Measurements from ENCODE around the gene PAX7.

DNA sequence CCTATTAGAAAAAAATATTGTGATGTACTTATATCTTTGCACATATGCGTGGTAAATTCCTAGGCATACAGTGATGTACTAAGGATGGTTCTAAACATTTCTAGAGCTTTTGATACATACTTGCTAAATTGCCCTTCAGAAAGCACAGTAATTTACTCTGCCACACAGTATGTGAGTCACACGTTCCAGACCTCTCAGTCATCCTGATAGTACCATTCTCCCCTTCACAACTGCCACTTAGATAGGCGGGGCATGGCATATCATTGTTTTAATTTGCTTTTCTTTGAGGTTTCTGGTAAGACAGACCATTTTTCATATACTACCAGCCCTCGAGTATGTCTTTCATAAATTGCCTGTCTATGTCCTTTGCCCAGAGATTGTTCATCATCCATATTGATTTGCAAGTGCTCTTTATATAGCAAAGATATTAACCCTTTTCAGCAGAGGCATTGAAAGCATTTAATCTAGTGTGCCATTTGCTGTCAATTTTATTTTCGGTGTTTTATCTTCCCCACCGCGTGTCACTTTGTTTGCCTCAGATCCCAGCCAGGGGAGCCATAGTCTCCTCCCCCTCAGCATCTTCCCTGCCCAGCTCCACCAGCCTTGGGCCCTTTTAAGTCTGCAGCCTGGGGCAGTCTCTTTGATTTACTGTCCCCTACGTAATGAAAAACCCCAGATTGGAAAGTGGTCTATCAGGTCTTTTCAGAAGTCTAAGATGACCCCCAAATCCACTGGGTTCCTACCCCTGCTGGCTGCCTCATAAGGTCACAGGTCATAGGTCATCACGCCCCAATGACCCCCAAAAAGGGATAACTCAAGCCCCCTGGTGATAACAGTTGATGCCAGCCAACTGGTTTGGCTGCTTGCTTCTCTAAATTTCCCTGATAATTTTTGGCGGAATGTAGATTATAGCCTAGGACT lies 11.8 kb upstream of the PAX7 start:
- TF ChIP-seq, protein P1, sequence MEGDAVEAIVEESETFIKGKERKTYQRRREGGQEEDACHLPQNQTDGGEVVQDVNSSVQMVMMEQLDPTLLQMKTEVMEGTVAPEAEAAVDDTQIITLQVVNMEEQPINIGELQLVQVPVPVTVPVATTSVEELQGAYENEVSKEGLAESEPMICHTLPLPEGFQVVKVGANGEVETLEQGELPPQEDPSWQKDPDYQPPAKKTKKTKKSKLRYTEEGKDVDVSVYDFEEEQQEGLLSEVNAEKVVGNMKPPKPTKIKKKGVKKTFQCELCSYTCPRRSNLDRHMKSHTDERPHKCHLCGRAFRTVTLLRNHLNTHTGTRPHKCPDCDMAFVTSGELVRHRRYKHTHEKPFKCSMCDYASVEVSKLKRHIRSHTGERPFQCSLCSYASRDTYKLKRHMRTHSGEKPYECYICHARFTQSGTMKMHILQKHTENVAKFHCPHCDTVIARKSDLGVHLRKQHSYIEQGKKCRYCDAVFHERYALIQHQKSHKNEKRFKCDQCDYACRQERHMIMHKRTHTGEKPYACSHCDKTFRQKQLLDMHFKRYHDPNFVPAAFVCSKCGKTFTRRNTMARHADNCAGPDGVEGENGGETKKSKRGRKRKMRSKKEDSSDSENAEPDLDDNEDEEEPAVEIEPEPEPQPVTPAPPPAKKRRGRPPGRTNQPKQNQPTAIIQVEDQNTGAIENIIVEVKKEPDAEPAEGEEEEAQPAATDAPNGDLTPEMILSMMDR (IDR thresholded peaks at IDR 0.05), result no peak
- TF ChIP-seq POLR2A (IDR thresholded peaks at IDR 0.05), result no peak
